ENCODE results near the gene CDC42EP2. TPM values are rescaled to one million over a fixed set of nuclear protein-coding genes. Genes with fewer than 3 reads are reported as not detected.
A peak's percentile ranks its signal among the peaks of the same experiment; 100 is the strongest.

CDC42EP2 gene
- total RNA-seq, 1 donor from 2014 or later, result 12.3 TPM

- no peak for DNase-seq
These were observed 47.8 kb downstream of the CDC42EP2 start for GRCh38 chr11:65362320-65362931.

GRCh38 chr11:65362966-65363365, 48.3 kb downstream of the CDC42EP2 start:
- no peak for DNase-seq

- no peak for DNase-seq
These were observed 49.1 kb downstream of the CDC42EP2 start for GRCh38 chr11:65363770-65364169.

- peak; percentile 90 for DNase-seq
These were observed 51.7 kb downstream of the CDC42EP2 start for GRCh38 chr11:65366340-65366773.

- no peak for DNase-seq
These were observed 56.0 kb downstream of the CDC42EP2 start for GRCh38 chr11:65370659-65371049.

Other genes with a start within 250 kb of the CDC42EP2 start
- 4.4 and 17.5 TPM in 2 replicates for gene CDCA5, start 230.8 kb upstream of the CDC42EP2 start, total RNA-seq
- gene ZFPL1, start 230.6 kb upstream of the CDC42EP2 start, total RNA-seq, result 26.2 and 30.2 TPM in 2 replicates
- 319 and 409 TPM in 2 replicates for gene VPS51, start 218.7 kb upstream of the CDC42EP2 start, total RNA-seq
- 25.7 and 31.4 TPM in 2 replicates for gene TM7SF2, start 203.0 kb upstream of the CDC42EP2 start, total RNA-seq
- gene ZNHIT2, start 197.2 kb upstream of the CDC42EP2 start, total RNA-seq, result 8.1 and 13.1 TPM in 2 replicates
- gene FAU, start 192.7 kb upstream of the CDC42EP2 start, total RNA-seq, result 180 and 316 TPM in 2 replicates
- gene MRPL49, start 192.5 kb upstream of the CDC42EP2 start, total RNA-seq, result 51.8 and 59.2 TPM in 2 replicates
- gene SYVN1, start 180.3 kb upstream of the CDC42EP2 start, total RNA-seq, result 19.2 and 28.2 TPM in 2 replicates
- not detected in 2 replicates for gene SPDYC, start 144.6 kb upstream of the CDC42EP2 start, total RNA-seq
- gene CAPN1, start 132.9 kb upstream of the CDC42EP2 start, total RNA-seq, result 97.2 and 207 TPM in 2 replicates
- 8.2 and 12.1 TPM in 2 replicates for gene POLA2, start 52.9 kb upstream of the CDC42EP2 start, total RNA-seq
- gene DPF2, start 19.0 kb downstream of the CDC42EP2 start, total RNA-seq, result 32.7 and 60.4 TPM in 2 replicates
- gene TIGD3, start 39.9 kb downstream of the CDC42EP2 start, total RNA-seq, result 0.17 and 0.23 TPM in 2 replicates
- gene SLC25A45, start 67.8 kb downstream of the CDC42EP2 start, total RNA-seq, result 1.0 and 3.3 TPM in 2 replicates
- gene FRMD8, start 71.8 kb downstream of the CDC42EP2 start, total RNA-seq, result 152 and 238 TPM in 2 replicates
- gene NEAT1, start 107.9 kb downstream of the CDC42EP2 start, total RNA-seq, result 50.4 and 189 TPM in 2 replicates
- 2,930 and 8,332 TPM in 2 replicates for gene MALAT1, start 184.2 kb downstream of the CDC42EP2 start, total RNA-seq
- 67.4 and 71.3 TPM in 2 replicates for gene SCYL1, start 210.2 kb downstream of the CDC42EP2 start, total RNA-seq
- gene LTBP3, start 243.5 kb downstream of the CDC42EP2 start, total RNA-seq, result 31.1 and 48.2 TPM in 2 replicates